A673 (cell line): ENCODE data around the gene POU4F1.

Experiments
- CTCF ChIP-seq: fragments of 300-800, 200-600 bp; sonication (generic); conservative IDR thresholded peaks from 2 replicates; pipeline ENCODE4 v1.5.1; 2017; ENCODE audit warnings: low read depth, mild to moderate bottlenecking, antibody characterized with exemption, low read length, moderate library complexity, mixed read lengths
- EZH2 ChIP-seq: fragments of 200-600 bp; sonication (generic); IDR thresholded peaks from 2 replicates; pipeline ENCODE4 v1.6.1; 2017; ENCODE audit warnings: borderline replicate concordance, low read depth, mild to moderate bottlenecking, mixed read lengths, antibody characterized with exemption, low read length; ENCODE audit not compliant: poor library complexity, severe bottlenecking

- no peak for TF ChIP-seq CTCF
- TF ChIP-seq EZH2 = no peak
Observed at GRCh38 chr13:78638216-78638615, 34.9 kb upstream of the POU4F1 start.
